ENCODE data around the gene CHD1L.
"Not testable (repeated sequence)": the region's sequence is repeated elsewhere in the genome, so short reads cannot be mapped to it uniquely, and the experiment has no call there.

CHD1L gene

DNA sequence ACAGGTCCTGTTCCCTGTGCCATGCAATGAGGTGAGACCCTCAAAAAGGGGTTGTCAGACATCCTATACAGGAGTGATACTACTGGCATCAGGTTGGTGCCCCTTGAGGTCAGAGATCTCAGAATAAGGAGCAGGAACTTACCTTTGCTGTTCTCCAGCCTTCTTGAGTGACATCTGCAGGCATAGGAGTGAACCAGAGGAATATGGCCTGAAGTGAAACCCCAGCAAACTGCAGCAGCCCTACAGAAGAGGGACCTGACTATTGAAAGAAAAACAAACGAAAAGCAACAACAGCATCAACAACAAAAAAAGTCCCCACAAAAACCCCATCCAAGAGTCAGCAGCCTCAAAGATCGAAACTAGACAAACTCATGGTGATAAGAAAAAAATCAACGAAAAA is 74.5 kb downstream of the CHD1L start:
- no peak overlapping the region for H3K27ac ChIP-seq
- ChIA-PET CTCF (no interaction called here), POLR2A (ENCODE audit: low non-redundant PET) (no interaction called here)
- no peak for DNase-seq (ENCODE audit: low spot score)
- TF ChIP-seq, protein P1, sequence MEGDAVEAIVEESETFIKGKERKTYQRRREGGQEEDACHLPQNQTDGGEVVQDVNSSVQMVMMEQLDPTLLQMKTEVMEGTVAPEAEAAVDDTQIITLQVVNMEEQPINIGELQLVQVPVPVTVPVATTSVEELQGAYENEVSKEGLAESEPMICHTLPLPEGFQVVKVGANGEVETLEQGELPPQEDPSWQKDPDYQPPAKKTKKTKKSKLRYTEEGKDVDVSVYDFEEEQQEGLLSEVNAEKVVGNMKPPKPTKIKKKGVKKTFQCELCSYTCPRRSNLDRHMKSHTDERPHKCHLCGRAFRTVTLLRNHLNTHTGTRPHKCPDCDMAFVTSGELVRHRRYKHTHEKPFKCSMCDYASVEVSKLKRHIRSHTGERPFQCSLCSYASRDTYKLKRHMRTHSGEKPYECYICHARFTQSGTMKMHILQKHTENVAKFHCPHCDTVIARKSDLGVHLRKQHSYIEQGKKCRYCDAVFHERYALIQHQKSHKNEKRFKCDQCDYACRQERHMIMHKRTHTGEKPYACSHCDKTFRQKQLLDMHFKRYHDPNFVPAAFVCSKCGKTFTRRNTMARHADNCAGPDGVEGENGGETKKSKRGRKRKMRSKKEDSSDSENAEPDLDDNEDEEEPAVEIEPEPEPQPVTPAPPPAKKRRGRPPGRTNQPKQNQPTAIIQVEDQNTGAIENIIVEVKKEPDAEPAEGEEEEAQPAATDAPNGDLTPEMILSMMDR (conservative IDR thresholded peaks at IDR 0.05; ENCODE audit: low read depth) = no peak

DNA sequence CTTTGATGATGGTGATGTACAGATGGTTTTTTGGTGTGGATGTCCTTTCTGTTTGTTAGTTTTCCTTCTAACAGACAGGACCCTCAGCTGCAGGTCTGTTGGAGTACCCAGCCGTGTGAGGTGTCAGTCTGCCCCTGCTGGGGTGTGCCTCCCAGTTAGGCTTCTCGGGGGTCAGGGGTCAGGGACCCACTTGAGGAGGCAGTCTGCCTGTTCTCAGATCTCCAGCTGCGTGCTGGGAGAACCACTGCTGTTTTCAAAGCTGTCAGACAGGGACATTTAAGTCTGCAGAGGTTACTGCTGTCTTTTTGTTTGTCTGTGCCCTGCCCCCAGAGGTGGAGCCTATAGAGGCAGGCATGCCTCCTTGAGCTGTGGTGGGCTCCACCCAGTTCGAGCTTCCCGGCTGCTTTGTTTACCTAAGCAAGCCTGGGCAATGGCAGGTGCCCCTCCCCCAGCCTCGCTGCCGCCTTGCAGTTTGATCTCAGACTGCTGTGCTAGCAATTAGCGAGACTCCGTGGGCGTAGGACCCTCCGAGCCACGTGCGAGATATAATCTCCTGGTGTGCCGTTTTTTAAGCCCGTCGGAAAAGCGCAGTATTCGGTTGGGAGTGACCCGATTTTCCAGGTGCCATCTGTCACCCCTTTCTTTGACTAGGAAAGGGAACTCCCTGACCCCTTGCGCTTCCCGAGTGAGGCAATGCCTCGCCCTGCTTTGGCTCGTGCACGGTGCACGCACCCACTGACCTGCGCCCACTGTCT is 84.6 kb downstream of the CHD1L start:
- POLR2A ChIA-PET (ENCODE audit: low non-redundant PET); H3K27ac ChIP-seq; DNase-seq (ENCODE audit: low spot score): not testable (repeated sequence)
- CTCF ChIA-PET = interaction anchor here (0.5 kb wide), 1 partner anchor 56 kb away, joined by 3 read pairs; no protein-coding TSS in a partner anchor

DNA sequence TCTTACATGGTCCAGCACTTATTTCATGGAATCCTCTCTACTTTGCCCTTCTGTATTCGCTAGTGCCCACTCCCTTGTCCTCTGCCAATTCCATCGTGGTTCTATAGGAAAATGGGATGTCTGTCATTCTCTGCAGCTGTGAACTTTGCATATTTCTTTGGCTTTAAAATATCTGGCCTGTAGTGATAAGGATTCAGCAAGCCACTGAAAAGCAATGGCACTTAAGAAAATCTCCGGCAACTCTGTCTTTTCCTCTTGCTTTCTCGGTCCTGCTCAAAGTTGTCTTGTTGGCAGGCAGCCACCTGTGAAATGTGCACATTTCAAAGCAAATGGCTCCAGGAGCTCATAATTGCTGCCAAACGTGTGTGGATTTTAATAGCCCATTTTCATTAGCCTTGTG is 91.8 kb downstream of the CHD1L start:
- H3K27ac ChIP-seq = no peak overlapping the region
- CTCF ChIA-PET = no interaction called here
- no peak for DNase-seq (ENCODE audit: low spot score)
- POLR2A ChIA-PET (ENCODE audit: low non-redundant PET) = no interaction called here
- TF ChIP-seq, protein P1 (conservative IDR thresholded peaks at IDR 0.05; ENCODE audit: low read depth) = no peak

DNA sequence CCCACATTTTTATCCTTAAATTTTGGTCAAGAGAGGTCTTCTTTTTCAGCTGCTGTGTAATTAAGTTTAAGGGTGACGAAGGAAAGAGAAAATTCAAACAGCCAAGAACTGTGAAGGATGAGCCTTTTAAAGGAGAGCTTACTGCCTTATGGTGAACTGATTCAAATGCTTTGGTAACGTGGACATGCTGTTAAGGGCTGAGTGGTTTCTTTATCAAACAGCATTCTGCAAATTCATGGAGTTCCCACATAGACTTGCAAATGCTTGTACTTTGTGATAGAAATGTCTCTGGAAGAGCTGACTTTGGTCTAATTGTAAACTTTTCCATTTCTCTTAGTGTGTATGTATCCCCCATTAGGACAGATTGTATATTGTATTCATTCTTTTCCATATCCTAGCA is 93.8 kb downstream of the CHD1L start:
- ChIA-PET POLR2A (ENCODE audit: low non-redundant PET) (no interaction called here), CTCF (no interaction called here)
- TF ChIP-seq, protein P1 (conservative IDR thresholded peaks at IDR 0.05; ENCODE audit: low read depth) = no peak
- H3K27ac ChIP-seq = no peak overlapping the region
- no peak for DNase-seq (ENCODE audit: low spot score)

DNA sequence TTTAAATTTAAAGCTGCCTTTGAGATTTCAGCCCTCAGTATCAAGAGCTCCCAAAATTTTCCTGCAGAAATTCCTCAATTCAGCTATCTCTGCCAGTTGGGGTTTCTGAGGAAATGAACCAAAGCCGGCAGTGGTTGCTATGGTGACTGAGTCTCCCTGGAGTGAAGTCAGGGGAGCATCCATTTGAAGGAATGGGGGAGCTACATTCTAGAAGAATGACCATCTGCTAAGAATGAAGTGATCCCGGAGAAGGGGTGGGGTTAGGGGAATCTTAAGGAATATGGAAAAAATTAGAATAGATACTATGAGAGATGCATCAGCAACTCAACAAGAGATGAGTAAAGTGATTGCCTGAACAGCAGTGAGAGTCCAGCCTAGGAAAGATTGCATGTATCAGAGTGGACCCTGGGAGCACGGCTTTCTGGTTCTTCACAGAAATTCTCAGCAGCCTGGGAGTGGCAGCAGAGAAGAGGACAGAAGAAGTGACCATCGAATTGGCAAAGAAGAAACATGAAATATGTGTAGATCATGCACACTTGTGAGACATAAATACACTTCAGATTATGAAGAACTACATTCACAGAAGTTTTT is 94.7 kb downstream of the CHD1L start:
- no peak for DNase-seq (ENCODE audit: low spot score)
- CTCF ChIA-PET = no interaction called here
- POLR2A ChIA-PET (ENCODE audit: low non-redundant PET) = no interaction called here
- TF ChIP-seq, protein P1 (conservative IDR thresholded peaks at IDR 0.05; ENCODE audit: low read depth) = no peak
- H3K27ac ChIP-seq = no peak overlapping the region

DNA sequence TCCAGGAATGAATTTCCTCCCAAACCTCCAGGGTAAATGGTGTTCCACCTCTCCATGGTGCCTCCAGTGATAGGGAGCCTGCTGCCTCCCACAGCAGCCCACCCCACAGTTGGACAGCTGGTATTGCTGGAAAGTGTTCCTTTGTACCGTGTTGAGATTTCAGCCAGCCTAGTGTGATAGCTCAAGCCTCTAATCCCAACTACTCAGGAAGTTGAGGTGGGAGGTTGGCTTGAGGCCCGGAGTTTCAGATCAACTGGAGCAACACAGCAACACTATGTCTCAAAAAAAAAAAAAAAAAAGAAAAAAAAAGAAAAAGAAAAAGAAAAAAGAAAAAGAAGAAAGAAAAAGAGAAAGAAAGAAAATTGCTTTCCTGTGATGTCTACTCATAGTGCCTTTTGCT is 96.1 kb downstream of the CHD1L start:
- no peak for DNase-seq (ENCODE audit: low spot score)
- POLR2A ChIA-PET (ENCODE audit: low non-redundant PET) = no interaction called here
- TF ChIP-seq, protein P1 (conservative IDR thresholded peaks at IDR 0.05; ENCODE audit: low read depth) = no peak
- CTCF ChIA-PET = interaction anchor here (0.6 kb wide), 1 partner anchor 16 kb away, joined by 3 read pairs; no protein-coding TSS in a partner anchor
- H3K27ac ChIP-seq = no peak overlapping the region

DNA sequence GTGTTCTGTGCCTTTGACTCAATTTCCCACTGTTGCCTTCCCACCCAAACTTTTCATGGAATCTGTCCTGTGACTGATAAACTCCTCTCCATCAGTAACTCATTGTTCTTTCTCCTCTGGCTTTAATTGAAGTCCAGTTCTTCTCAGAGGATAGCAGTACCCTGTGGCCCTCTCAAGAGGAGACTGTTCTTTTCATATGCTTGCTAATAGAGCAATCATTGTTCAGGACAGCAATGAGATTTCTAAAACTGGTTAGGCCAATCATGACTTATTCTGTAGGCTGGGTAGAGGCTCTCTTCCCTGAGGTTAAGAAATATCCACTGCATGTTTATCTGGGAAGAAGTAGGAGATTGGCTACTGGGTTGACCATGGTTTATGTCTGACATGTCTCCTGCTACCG is 98.8 kb downstream of the CHD1L start:
- TF ChIP-seq, protein P1 (conservative IDR thresholded peaks at IDR 0.05; ENCODE audit: low read depth) = no peak
- H3K27ac ChIP-seq = no peak overlapping the region
- ChIA-PET CTCF (no interaction called here), POLR2A (ENCODE audit: low non-redundant PET) (no interaction called here)
- no peak for DNase-seq (ENCODE audit: low spot score)
